OCI-LY7 (cell line): ENCODE measurements around the gene RNF167.

Source experiments
- CTCF ChIP-seq: fragments of 200-600 bp; sonication (generic); conservative IDR thresholded peaks from 2 replicates; pipeline ENCODE4 v1.5.1; 2014; ENCODE audit warnings: mild to moderate bottlenecking, antibody characterized with exemption, low read length, moderate library complexity, mixed read lengths
- EZH2phosphoT487 ChIP-seq: fragments of 200-600 bp; sonication (generic); IDR thresholded peaks from 2 replicates; pipeline ENCODE4 v1.6.1; 2018; ENCODE audit warnings: low read depth, borderline replicate concordance, mild to moderate bottlenecking, mixed run types, antibody characterized with exemption, low read length, moderate library complexity, mixed read lengths

- TF ChIP-seq CTCF (no peak), EZH2phosphoT487 (no peak)
Observed at GRCh38 chr17:4969551-4970173, 29.6 kb downstream of the RNF167 start.
